Suprapubic skin (tissue), 4 donors: Measurements from ENCODE around the gene UBASH3A. TPM values are rescaled to one million over a fixed set of nuclear protein-coding genes. Genes with fewer than 3 reads are reported as not detected.

ENCODE experiments used
- DNase-seq, 2 donors: peaks; one replicate each; pipeline ENCODE4 v3.0.0-alpha.2; 2019; ENCODE audit warnings: low spot score in 2 of 2
- H3K27ac ChIP-seq: fragments of 200-600 bp; sonication (generic); one replicate; pipeline ENCODE4 v1.5.1; 2019
- H3K27me3 ChIP-seq: fragments of 200-600 bp; sonication (generic); one replicate; pipeline ENCODE4 v1.5.1; 2019
- H3K36me3 ChIP-seq: fragments of 200-600 bp; sonication (generic); one replicate; pipeline ENCODE4 v1.5.1; 2019
- H3K4me1 ChIP-seq: fragments of 200-600 bp; sonication (generic); one replicate; pipeline ENCODE4 v1.5.1; 2019
- H3K4me3 ChIP-seq: fragments of 200-600 bp; sonication (generic); one replicate; pipeline ENCODE4 v1.5.1; 2019; ENCODE audit warnings: mild to moderate bottlenecking
- H3K9me3 ChIP-seq: fragments of 200-600 bp; sonication (generic); one replicate; pipeline ENCODE4 v1.5.1; 2019
- CTCF ChIP-seq, 2 donors: fragments of 200-600 bp in 1 of 2; fragments of 450-650 bp in 1 of 2; sonication (generic) in 1 of 2; IDR thresholded peaks; one replicate each; pipeline ENCODE4 v1.5.1; 2016 to 2019; ENCODE audit warnings: antibody characterized with exemption in 2 of 2, mild to moderate bottlenecking in 1 of 2, moderate library complexity in 1 of 2
- EP300 ChIP-seq: sonication (generic); formaldehyde crosslinking; IDR thresholded peaks from one replicate; pipeline ENCODE4 v1.6.1; 2017; ENCODE audit warnings: antibody characterized with exemption
- POLR2A ChIP-seq, 2 donors: fragments of 450-650 bp; IDR thresholded peaks; one replicate each; pipeline ENCODE4 v1.6.1; 2017; ENCODE audit warnings: antibody characterized with exemption in 2 of 2, mild to moderate bottlenecking in 2 of 2, moderate library complexity in 2 of 2
- POLR2AphosphoS5 ChIP-seq, 3 donors: sonication (generic); formaldehyde crosslinking; IDR thresholded peaks; one replicate each; pipeline ENCODE4 v1.6.1; 2017; ENCODE audit warnings: antibody characterized with exemption in 3 of 3
- WGBS: methylation state at CpG from one replicate; pipeline ENCODE4 v1.1.5; 2018; 5-methylcytosine and 5-hydroxymethylcytosine counted together
- total RNA-seq, 4 donors: library from RNA; depleted of rRNA; stranded (reverse); fragments of >200 nt; gene quantifications; one replicate each; pipeline ENCODE4 v1.1.0, GENCODE V29; 2016

The UBASH3A gene
- total RNA-seq, 4 donors from 2014 or later = 0.36 to 1.0 (median 0.47) TPM; not detected in 1

DNA sequence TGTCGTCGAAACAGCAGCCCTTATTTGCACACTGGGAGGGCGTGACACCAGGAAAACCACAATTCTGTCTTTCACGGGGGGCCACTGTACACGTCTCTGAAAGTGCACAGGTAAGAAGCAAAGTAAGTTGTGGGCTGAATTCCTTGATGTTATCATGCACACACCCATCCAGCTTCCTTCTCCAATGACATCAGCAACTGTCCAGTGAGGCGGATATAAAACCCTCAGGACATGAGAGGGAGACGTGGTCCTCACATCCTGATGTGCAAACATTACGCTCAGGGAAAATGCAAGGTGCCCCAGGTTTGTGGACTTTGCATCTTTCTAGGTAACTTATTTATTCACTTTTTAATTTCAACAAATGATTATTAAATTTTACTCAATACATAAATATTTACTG, 40.4 kb upstream of the UBASH3A start:
- peaks cover 37% of the 10 kb centered on the region for H3K27me3 ChIP-seq
- no peak overlapping the region for H3K27ac ChIP-seq
- TF ChIP-seq POLR2A (IDR thresholded peaks at IDR 0.05) (no peak), EP300 (no peak), CTCF (IDR thresholded peaks at IDR 0.05) (no peak), POLR2AphosphoS5 (IDR thresholded peaks at IDR 0.05) (no peak)
- no peaks in the 10 kb centered on the region for H3K9me3 ChIP-seq
- no peak for DNase-seq
- no peak overlapping the region for H3K4me3 ChIP-seq
- no peaks in the 10 kb centered on the region for H3K4me1 ChIP-seq
- no peaks in the 10 kb centered on the region for H3K36me3 ChIP-seq
- 75% methylated on average over 8 of the region's 8 CpGs for WGBS

GRCh38 chr21:42364304-42364865, 39.3 kb upstream of the UBASH3A start:
- TF ChIP-seq CTCF (IDR thresholded peaks at IDR 0.05) (no peak), POLR2A (IDR thresholded peaks at IDR 0.05) (no peak), POLR2AphosphoS5 (IDR thresholded peaks at IDR 0.05) (no peak), EP300 (no peak)
- H3K4me1 ChIP-seq = no peaks in the 10 kb centered on the region

GRCh38 chr21:42365770-42366169, 37.9 kb upstream of the UBASH3A start:
- Histone ChIP-seq H3K36me3 (no peaks in the 10 kb centered on the region), H3K4me3 (no peak overlapping the region)

More at GRCh38 chr21:42364304-42364865, 39.3 kb upstream of the UBASH3A start:
- Histone ChIP-seq H3K36me3 (no peaks in the 10 kb centered on the region), H3K4me3 (no peak overlapping the region), H3K27me3 (peaks cover 40% of the 10 kb centered on the region), H3K9me3 (no peaks in the 10 kb centered on the region), H3K27ac (no peak overlapping the region)
- 81% methylated on average over 9 of the region's 13 CpGs for WGBS
- DNase-seq = no peak

DNA sequence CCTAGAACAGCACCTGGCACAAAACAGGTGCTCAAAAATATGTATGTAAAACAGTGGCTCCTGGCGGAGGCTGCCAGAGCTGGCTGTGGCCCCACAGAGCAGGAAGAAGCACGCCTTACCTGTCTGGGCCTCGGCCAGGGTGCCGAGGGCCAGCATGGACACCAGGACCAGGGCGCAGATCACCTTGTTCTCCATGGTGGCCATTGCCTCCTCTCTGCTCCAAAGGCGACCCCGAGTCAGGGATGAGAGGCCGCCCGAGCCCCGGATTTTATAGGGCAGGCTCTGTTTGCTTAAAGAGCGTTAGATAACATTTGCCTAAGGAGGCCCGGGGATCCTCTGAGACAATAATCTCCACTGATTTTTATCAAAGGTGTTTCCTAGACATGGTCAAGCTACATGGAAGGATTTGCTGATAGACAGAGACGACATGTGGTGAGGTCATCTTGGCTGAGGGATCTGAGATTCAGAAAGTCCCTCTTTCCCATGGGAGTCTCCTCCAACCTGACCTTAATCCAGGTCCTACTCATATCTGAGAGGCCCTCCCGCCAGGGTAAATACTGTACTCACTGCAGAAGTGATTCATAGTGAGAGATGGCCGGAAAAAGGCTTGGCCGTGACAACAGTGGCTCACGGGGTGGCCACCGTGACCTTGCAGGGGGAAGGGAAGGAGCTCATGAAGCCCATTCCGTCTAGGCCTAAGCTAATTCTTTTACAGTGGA, 37.3 kb upstream of the UBASH3A start, which contains the start of gene TFF1:
Gene TFF1 (minus strand): TSS at position 244 of the 719 bp plus-strand sequence. CDS start 40 bp downstream, at position 204.
- Histone ChIP-seq H3K27me3 (peaks cover 42% of the 10 kb centered on the region), H3K9me3 (no peaks in the 10 kb centered on the region), H3K36me3 (no peaks in the 10 kb centered on the region), H3K27ac (no peak within 1 kb of the TSS), H3K4me3 (no peak within 1 kb of the TSS), H3K4me1 (no peaks in the 10 kb centered on the region)
- TF ChIP-seq EP300 = no peak
- TF ChIP-seq CTCF (IDR thresholded peaks at IDR 0.05) = no peak
- no peak for TF ChIP-seq POLR2A (IDR thresholded peaks at IDR 0.05)
- no peak for TF ChIP-seq POLR2AphosphoS5 (IDR thresholded peaks at IDR 0.05)
- WGBS = 76% methylated on average over 14 of the region's 19 CpGs
- DNase-seq = no peak

More at GRCh38 chr21:42365770-42366169, 37.9 kb upstream of the UBASH3A start:
- peaks cover 45% of the 10 kb centered on the region for H3K27me3 ChIP-seq
- H3K27ac ChIP-seq = no peak overlapping the region
- WGBS = 76% methylated on average over 4 of the region's 6 CpGs
- TF ChIP-seq POLR2A (IDR thresholded peaks at IDR 0.05) (no peak), CTCF (IDR thresholded peaks at IDR 0.05) (no peak), POLR2AphosphoS5 (IDR thresholded peaks at IDR 0.05) (no peak), EP300 (no peak)
- H3K4me1 ChIP-seq = no peaks in the 10 kb centered on the region
- DNase-seq = no peak
- H3K9me3 ChIP-seq = no peaks in the 10 kb centered on the region
